NCI-H146 (cell line): ENCODE measurements around the gene THSD4.

ENCODE experiments used
- DNase-seq: peaks from one replicate; lab custom pipeline; 2025; lab: John Stamatoyannopoulos, UW

Gene THSD4

DNA sequence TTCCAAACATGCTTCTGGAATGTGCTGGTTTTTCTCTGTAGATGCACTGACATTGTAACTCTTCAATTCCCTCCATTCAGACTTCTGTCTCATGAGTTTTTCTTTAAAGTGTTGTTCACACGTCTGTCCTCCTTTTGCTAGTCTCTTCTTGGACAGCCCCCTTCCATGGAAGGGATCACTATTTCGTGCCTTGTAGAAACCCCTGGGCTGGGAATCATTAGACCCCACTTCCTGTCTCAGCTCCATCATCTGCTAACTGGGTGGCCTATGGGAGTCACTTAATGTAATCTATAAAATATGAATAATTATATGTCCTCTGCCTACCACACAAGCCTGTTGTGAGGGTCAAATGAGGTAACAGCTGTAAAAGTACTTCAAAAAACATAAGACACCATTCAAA is 110.6 kb downstream of the THSD4 start:
- no peak for DNase-seq

DNA sequence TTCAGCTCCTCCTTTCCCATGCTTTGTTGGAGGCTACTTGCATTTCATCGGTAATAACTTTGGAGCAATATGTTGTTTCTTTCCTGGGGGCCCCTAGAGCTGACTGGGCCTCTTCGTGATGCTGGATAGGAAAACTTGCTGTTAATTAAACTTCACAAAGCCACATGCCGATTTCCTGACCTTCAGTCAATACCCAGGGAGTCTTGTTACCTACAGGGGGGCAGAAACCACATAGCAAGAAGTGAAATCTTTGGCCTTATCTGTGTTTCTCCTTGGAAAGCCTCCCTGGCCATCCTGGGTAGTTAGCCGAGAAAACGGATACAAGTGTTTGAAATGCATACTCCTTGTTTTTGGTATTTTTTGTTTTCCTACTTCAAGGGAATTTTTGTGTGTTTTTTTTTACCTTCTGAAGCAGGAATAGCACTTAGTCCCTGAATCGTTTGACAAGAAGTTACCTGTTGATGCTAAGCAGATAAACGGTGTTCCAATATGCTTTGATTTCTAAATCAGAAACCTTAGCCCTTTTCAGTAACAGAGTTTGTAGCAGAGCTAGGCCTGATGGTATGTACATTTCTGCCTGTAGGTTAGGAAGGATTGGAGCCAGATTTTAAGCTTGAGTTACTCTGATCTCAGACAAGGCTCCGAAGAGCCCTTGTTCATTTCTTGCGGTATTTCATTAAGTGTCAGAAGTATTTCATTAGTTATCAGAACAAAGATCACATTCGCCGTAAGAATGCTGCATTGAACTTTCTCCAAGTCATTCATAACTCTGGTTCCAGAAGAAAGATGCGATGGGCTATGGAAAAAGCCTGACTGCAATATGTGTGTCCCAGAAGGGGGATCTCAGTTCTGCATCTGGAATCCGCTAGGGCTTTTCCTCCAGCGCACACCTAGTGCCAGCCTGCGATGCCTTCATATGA is 111.5 kb downstream of the THSD4 start:
- no peak for DNase-seq

DNA sequence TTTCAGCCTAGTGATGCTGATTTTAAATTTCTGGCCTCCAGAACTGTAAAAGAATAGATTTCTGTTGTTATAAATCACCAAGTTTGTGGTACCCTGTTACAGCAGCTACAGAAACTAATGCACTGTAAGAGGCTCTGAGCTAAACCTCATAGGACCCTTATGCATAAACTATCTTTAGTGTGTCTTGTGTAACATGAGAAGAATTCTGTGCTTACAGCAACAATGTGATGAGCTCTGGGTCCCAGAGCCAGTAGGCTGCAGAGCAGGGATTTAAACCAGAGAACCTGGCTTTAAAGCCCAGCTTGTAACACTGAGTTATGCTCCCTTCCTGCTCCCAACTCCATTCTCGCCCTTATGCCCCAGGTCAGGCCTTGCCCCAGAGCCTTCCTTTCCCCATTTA is 113.1 kb downstream of the THSD4 start:
- DNase-seq, result no peak

DNA sequence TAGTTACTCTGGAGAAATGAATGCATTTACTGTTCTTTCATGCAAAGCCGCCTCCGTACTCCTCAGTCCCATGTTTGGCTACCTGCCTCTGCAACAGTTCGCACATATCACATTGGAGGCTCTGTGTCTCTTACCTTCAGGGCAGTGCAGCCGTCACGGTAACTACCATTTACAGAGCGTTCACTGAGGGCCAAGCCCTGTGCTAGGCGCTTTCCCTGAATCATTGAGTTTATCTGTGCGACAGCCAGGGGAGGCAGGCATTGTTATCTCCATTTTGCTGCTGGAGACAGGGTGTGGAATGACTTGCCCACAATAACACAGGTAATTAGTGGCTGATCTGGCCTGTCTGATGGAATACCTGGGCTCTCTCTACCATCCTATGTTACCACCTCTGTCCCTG is 115.0 kb downstream of the THSD4 start:
- no peak for DNase-seq

DNA sequence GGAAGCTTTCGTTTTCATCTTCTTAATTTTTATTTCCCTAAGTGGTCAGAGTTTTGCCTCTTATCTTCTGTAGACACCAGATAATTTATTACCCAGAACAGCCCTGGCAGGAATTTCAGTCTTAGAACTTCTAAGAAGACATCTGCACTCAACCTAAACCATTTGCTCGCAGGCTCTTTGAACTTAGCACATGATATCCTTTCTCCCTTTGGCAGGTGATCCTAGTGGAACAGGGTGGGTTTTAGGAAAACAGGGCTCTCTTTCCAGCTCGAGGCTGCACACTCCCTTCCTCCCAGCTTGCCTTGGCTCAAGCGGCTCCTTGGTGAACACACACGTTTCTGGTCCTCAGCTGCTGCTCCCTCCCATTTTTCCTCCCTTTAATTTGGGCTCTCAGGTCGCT is 116.5 kb downstream of the THSD4 start:
- no peak for DNase-seq

DNA sequence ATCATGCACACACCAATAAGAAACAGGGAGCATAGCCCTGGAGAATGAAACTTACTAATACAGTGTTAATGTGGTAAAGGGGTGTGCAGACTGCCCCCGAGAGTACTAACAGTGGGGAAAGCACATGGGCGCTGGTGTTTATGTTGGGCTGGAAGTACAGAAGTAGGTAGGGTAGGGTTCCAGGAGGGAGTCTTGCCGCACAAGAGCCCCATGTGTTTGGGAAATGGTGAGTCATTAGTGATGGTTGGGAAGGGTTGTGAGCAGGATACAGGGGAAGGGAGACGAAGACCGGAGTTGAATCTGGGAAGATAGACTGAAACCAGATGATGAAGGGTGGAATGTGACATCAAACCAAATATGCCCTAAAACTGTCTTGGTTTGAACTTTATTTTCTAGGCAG is 117.1 kb downstream of the THSD4 start:
- DNase-seq, result no peak

DNA sequence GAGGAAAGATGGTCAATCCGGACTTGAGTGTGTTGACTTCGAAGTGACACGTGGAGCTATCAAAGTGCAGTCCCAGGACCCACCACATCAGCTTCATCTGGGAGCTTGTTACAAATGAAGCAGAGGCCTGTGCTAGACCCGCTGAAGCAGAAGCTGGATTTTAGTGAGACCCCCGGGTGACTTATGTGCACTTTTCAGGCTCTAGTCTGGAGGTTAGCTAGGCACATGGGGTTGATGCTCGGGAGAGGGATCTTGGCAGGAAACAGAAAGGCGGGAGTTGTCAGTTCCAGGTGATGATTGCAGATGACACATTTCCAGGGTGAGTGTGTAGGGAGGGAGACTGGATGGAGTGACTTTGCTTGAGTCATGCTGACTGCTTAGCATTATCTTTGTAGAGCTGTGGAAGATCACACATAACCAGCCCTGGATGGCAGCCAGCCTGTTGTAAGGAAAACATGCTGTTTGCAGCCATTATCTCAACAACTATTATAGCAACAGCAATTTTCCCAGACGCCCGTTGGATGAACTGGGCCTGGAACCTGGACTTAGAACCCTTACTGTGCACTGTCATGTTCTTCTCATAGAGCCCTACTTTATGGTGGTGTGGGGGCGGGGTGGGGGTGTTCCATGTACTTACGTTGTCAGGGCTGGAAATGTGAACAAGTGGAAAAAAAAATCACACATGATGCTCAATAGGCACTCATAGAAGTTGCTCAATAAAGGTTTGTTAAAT is 122.4 kb downstream of the THSD4 start:
- DNase-seq, result peak; percentile 39

DNA sequence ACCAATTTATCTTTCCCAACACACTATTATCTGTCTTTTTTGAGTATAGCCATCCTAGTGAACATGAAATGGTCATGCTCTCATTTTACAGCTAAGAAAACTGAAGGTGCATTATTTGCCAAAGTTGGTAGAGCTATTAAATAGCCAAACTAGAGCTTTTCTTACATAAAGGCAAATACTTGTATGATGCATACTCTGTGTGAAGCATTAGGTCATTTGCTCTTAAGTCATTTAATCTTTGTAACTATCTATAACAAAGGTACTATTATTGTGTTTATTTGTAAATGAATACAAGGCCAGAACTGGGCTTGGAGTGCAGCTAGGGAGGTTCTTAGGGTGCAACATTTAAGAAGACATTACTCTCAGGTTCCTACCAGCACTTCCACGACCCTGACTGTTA is 123.7 kb downstream of the THSD4 start:
- DNase-seq, result no peak

DNA sequence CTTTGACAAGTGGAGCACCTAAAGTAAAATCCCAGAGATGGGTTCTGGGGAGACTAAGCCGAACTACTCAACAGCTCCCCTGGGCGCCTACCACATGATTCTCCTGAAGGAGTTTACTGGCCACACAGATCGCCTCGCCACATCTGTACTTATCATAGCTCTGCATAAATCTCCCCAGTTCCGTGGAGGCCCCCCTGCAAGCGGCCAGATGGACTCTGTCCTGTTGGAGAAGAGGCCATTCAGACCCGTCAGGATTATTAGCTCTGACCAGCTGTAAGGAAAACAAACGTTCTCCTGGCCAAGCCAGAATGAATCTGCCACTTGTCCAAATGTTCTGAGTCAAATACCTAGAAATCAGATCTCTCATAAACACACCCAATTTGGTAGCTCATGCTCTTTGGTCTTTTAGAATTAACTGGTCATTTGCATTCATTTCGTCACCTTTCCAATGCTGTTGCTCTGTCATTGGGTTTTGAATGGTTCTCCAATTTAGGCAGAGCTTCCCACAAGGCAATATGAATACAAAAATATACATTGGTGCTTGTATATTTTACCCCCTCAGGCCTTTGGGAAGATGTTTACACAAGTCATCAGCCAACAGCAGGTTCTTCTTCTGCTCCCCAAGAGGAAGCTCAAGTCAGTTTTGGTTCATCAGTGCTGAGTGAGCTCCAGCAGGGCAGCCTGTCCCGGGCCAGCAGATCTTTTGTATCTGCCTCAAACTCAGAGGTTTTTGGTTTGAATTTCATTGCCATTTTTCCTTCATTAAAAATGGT is 124.5 kb downstream of the THSD4 start:
- DNase-seq, result no peak

DNA sequence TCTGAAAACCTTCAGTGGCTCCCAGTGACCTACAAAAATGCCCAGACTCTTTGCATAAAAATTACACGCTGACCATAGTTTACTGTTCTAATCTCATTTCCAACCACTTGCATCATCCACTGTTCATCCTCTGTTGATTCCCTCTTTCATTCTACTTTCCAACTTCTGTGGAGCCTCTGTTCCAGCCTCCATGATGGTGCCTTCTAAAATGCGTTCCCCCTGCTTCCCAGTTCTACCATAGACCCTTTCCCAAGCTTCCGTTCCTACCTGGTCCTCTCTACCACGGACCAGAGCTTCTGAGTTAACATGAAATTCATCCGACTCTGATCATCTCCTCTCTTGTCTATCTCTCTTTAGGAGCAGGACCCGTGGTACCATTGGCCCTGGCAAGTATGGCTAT is 127.0 kb downstream of the THSD4 start:
- DNase-seq, result no peak

DNA sequence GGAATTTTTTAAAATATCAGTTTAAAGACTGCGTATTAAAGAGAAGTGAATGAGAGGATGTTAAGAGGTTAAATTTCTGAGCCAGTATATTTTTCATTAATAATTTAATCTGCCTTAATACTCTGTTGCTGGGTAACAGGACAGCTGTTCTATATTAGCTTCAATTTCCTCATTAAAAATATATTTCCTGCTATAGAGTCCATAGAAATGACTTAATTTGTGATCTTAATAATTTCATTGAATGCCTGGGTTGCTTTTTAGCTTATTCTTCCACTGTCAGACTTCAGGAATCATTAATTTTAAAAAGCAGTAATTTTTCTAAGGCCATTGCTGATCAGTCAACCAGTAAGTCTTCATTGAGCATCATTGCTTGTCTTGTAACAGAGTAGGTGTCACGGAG is 129.0 kb downstream of the THSD4 start:
- no peak for DNase-seq

DNA sequence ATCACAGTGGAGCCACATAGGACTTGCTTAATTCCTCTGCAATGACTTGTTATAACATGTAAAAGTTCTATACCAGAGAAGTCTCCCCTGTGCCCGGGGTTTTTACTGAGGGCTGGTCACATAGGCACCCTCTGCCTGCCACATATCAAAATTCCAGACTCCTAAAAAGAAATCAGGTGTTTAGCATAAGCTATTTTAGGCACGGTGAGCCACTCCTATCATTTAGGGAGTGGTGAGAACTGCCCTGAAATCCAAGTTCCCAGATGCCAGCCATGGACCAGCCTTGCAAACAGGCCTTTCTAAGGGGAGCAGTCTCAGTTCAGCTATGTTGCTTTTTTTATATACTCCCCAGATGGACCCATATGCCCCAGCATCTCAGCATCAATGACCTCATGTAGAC is 130.3 kb downstream of the THSD4 start:
- DNase-seq, result no peak

DNA sequence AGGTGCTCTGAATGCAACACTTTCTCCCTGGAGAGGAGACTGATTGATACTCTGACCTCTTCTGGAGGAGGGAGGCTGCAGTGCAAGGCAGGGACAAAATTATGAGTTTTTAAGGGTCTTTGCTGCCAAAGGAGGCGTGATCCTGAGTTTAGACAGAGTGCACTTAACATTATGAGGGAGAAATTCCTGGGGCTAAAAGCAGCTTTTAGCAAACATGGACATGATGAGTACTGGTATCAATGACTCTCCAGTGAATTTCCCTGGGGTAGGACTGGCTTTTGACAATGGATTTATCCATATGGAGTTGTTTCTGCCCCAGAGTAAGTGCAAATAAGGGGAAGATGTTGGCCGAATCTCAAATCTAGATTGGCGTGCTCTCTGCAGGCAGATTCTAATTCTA is 133.1 kb downstream of the THSD4 start:
- DNase-seq, result no peak

DNA sequence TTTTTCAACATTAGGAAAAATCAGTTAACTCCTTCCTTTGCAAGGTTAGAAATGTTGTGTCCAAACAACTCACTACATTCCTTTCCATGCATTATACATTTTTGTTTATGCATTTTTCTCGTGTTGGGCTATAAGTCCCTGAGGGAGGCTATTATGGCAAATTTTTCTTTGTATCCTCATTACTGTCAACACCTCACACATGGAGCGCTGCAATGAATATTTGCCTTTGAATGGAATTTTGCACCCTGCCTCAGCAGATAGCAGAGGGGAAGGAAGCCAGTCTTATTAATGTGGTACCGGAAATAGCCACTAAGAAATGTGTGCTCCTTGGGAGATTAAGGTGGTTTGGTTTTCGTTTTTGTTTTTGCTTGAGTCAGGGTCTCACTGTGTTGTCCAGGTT is 134.7 kb downstream of the THSD4 start:
- DNase-seq, result no peak

DNA sequence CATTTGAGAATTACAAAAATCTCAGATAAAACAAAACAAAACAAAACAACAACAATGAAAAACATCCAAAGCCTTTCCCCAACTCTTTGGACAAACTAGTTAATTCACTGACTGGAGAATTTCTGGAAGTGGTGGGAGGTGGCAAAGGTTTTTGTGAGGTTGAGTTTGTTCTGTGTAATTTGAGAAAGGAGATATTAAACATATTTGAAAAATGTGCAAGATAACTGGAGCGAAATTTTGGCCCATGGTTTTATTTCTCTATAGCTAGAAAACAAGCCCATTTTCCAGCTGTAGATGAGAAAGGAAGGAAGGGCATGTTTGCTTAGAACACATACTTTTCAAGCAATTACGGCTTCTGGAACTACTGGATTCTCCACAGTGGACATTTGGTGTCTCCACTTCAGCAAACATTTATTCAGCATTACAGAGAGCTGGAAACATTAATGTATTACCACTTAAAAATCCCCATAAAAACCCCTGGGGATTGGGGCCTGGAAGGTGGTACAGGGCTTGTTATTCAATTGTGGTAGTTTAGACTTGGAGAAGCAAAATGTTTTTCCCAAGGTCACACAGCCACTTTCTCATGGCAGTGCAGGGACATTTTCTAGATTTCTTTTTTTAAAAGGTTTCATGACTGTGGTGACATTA is 135.8 kb downstream of the THSD4 start:
- DNase-seq, result no peak

DNA sequence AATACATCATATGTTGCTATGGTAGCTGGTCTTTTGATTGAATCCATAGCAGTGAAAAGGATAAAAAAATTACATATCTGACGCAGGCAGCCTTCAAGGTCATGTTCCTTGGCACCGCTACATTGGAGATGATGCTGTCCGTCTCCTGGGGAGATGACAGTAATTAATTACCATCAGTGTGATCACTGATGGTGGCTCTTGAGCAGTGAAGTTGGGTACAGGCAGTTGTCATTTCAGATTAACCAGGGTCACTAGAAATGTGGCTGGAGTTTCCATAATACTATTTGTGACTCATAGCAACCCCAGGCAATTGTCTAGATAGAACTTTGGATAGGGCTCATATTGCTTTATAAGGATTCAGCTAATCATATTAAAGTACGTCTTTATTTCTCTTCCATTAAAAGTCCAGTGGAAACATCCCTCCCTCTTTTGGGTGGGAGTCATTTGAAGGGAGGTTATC is 136.3 kb downstream of the THSD4 start:
- no peak for DNase-seq

DNA sequence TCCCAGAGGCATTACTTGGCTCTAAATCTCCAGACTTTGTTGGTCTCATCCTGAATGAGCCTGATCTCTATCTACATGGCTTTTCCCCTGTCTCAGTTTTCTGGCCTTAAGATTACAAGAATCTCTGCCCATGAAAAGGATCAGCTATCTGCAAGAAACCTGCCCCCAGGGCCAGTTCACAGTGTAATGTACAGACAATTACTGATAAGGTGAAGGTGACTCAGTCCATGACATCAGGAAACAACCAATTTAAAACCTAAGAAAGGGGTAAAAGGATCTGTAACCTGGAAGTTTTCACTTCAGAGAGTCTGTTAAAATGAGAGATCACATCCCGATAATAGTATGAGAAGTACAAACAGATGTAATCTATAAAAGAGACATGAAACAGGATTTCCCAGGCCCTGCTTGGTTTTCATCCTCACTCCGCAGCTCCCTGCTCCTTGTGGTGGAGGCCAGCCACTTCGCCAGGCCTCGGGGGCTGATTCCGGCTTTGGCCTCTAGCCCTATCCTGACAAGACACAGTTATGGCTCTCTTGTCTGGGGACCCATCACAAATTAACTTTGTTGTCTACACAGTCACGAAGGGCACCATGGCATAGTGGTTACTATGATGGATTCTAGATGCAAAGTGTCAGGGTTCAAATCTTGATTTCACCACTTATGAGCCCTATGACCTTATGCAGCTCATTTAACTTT is 136.9 kb downstream of the THSD4 start:
- DNase-seq, result peak; percentile 28

DNA sequence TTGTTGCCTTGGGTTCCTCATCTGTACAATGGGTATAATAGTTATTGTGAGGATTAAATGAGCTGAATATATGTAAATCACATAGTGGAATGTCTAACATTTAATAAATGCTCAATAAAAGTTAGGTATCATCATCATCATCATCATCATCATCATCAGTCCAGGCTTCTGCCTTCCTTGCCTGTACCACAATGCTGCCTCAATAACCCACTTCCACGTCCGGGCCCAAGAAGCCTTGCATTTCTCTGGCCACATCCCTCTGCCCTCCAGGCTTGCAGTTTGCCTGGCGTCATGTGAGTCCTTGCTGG is 137.4 kb downstream of the THSD4 start:
- DNase-seq, result no peak

DNA sequence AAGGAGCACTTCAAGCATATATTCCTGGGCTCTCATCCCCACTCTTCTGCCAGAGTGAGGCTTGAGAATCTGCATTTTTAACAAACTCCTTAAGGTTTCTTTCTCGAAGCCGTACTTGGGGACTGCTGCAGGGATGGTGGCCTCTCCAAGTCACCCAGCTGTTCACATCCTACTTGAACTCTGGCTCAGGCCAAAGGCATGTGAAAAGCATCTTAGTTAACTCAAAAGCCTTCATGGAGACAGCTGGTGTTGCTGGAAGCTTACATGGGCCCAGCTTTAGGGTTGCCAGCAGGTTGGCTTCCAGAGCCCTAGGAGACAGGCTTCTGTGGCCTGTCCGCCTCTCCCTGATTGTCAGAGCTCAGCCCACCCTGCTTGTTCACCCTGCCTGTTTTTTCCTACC is 139.2 kb downstream of the THSD4 start:
- no peak for DNase-seq

DNA sequence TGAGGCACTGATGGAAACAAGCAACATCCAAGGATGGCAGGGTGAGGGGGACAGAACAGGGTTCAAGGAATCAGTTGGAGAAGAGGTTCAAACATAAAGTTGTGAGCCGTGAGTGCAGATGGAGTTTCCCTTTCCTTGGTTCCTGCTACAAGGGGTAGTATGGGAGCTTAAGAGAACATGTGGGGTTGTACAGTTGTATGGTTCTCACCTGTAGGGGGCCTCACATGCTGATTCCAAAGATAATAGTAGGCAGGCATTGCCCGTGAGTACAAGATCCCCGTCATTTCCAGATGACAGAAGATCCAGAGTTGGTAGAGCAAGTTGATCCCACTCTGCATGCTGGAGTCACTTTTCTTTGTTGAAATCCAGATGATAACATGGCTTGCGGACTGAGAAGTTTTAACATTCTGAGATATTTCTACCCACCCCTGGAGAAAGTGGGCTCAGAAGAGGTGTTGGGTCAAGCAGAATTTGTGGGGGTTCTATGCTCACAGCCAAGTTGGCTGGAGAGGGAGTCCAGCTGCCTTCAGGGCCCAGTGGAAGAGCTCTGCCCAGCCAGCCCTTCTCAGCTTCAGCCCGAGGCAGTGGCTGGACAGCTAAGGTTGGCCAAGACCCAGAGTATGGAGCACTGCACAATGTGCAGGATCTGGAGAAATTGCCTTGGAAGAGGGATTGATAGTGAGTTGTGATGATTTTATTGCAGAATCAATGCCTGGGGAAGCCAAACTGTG is 141.8 kb downstream of the THSD4 start:
- no peak for DNase-seq

DNA sequence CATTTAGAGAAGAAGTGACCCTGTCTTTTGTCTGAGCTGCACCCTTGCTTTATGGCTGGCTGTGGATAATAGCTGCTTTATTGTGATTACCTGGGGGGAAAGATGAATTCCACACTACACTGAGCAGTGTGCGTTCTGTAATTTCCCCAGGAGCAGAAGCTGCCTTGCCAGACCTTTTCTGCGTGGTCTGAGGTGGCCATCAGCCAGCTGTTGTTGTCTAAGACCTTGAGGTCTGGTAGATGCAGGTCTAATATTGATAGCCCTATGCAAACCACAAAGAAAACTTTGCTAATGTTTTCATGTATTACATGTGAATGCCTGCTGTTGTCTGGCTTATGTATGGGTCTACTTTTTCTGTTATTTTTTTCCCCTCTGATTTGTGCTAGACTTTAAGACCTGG is 144.6 kb downstream of the THSD4 start:
- DNase-seq, result peak; percentile 13
